Fibroblast of mammary gland (primary cell): ENCODE results near the gene SLC6A11.

Experiments
- DNase-seq: peaks from one replicate; pipeline ENCODE4 v3.0.0-alpha.2; 2010; ENCODE audit warnings: low read depth
- H3K4me3 ChIP-seq: 2 replicates; pipeline ENCODE4 v1.5.1; 2011; ENCODE audit warnings: low read depth, mild to moderate bottlenecking, low read length, moderate library complexity; ENCODE audit not compliant: control insufficient read depth
- CTCF ChIP-seq: conservative IDR thresholded peaks from 2 replicates; pipeline ENCODE4 v1.5.1; 2011; ENCODE audit warnings: low read depth, low read length, inconsistent platforms; ENCODE audit not compliant: control insufficient read depth, insufficient read depth

The SLC6A11 gene

DNA sequence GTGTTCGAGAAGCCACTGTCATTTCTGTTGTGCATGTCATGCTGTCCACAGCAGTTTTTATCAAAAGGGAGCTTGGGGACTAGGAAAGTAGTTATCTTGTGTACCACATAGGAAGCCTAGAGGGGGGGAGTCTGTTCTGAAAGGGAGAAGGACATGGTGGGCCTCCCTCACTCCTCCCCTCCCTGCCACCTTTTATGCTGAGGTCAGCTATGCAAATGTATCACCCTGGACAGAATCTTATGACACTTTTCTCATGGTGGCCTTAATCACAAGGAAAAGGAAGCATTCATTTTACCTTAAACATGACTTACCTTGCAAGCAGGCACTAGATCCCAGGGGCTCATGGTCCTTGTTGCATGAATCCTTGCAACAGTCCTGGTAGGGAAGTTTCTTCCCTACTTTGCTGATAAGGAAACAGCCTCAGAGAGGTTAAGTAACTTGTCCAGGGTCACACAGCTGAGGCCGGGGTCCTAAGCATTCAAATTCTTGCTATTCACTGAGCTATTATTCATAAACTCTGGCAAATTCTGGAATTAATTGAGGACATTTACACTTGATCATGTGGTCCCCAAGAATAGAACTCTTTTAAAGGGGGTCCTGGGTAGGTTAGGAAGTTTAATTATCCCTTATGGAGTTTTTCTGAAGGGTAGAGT lies 95.4 kb downstream of the SLC6A11 start:
- no peak for TF ChIP-seq CTCF
- DNase-seq: no peak
- H3K4me3 ChIP-seq: no peak overlapping the region

DNA sequence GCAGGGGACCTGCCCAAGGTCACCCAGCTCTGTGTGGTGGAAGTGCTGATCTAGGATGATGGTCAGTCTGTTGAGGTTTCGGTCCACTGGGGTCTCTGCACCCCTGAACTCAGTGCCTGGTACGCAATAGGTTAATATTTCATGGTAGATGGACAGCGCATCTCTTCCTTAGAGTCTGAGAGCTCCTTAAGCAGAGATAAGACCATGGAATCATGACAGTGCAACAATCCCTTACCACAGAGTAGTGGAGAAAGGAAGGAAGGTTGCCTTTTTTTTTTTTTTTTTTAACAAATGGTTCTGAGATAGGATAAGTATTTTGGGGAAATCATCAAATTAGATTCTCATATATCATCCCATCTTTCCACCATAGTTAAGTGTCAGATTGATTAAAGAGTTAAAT lies 96.8 kb downstream of the SLC6A11 start:
- no peak for TF ChIP-seq CTCF
- no peak for DNase-seq
- H3K4me3 ChIP-seq: no peak overlapping the region

GRCh38 chr3:10915376-10915775 lies 99.3 kb downstream of the SLC6A11 start:
- no peak for DNase-seq
- H3K4me3 ChIP-seq: no peak overlapping the region
- TF ChIP-seq CTCF: no peak

DNA sequence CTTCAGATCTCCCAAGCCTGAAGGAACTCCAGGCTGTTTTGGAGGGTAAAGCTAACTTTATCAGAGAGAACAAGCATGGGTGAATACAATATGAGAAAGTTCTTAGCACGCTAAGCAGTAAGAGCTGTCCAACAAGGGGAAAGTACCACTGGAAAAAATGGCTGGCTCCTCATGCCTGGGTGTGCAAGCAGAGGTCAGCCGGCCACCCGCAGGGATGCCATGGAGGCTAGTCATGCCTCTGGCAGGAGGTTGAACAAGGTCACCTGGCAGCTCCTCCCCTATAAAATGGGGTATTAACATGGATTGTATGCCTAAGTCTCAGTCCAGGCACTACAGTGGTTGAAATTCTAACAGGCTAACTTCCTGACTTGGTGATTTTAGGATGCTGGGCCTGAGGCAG lies 101.1 kb downstream of the SLC6A11 start:
- H3K4me3 ChIP-seq: no peak overlapping the region
- peak; percentile 3 for DNase-seq
- no peak for TF ChIP-seq CTCF

- no peak for DNase-seq
- H3K4me3 ChIP-seq: no peak overlapping the region
- no peak for TF ChIP-seq CTCF
Observed at GRCh38 chr3:10918011-10918410, 102.0 kb downstream of the SLC6A11 start.

DNA sequence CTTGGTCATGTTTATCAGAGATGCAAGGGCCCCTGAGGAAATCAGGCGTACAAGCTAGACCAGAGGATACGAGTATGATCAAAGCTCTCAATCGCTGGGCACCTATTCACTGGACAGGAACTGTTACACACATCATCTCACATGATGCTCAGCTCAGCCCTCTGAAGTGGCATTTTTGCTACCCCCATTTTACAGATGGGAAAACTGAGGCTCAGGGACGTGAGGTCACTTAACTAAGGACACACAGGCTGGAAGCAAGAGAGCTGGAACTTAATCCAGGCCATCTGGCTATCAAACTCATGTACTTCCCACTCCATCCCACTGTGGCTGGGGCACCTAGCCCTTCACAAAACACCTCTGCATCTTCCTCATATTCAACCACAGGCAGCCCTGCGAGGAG lies 103.6 kb downstream of the SLC6A11 start:
- TF ChIP-seq CTCF: no peak
- DNase-seq: no peak
- no peak overlapping the region for H3K4me3 ChIP-seq
